DOHH2 (cell line): Measurements from ENCODE around the gene EIF4E2.

Source experiments
- H3F3A ChIP-seq: fragments of 200-600 bp; sonication (generic), shearing (Covaris generic); 2 replicates; pipeline ENCODE4 v1.6.0; 2016; ENCODE audit warnings: antibody characterized with exemption, mild to moderate bottlenecking; ENCODE audit not compliant: control insufficient read depth, insufficient read depth
- H3K27ac ChIP-seq: fragments of 200-600 bp; sonication (generic); 2 replicates; pipeline ENCODE4 v1.5.1; 2014; ENCODE audit warnings: low read depth, mild to moderate bottlenecking, low read length, moderate library complexity
- H3K27me3 ChIP-seq: fragments of 200-600 bp; sonication (generic); 2 replicates; pipeline ENCODE4 v1.6.1; 2014; ENCODE audit warnings: mild to moderate bottlenecking, low read length, mixed read lengths; ENCODE audit not compliant: control insufficient read depth
- H3K36me3 ChIP-seq: fragments of 200-600 bp; sonication (generic); 2 replicates; pipeline ENCODE4 v1.6.1; 2014; ENCODE audit warnings: mild to moderate bottlenecking, low read length, moderate library complexity, mixed read lengths; ENCODE audit not compliant: control insufficient read depth
- H3K4me1 ChIP-seq: fragments of 200-600 bp; sonication (generic); 2 replicates; pipeline ENCODE4 v1.6.1; 2014; ENCODE audit warnings: mild to moderate bottlenecking, low read length, mixed read lengths; ENCODE audit not compliant: control insufficient read depth
- H3K4me2 ChIP-seq: fragments of 200-600 bp; sonication (generic); 2 replicates; pipeline ENCODE4 v1.6.0; 2014; ENCODE audit warnings: mild to moderate bottlenecking, low read length, moderate library complexity
- H3K4me3 ChIP-seq: fragments of 200-600 bp; sonication (generic); 2 replicates; pipeline ENCODE4 v1.5.1; 2014; ENCODE audit warnings: mild to moderate bottlenecking, low read length, mixed read lengths
- H3K79me2 ChIP-seq: fragments of 200-600 bp; sonication (generic); 2 replicates; pipeline ENCODE4 v1.6.1; 2014; ENCODE audit warnings: mild to moderate bottlenecking, low read length, mixed read lengths; ENCODE audit not compliant: control insufficient read depth
- H3K9me2 ChIP-seq: fragments of 200-600 bp; sonication (generic); replicated peaks from 2 replicates; pipeline ENCODE4 v1.6.1; 2014; ENCODE audit warnings: mild to moderate bottlenecking, low read length, mixed read lengths; ENCODE audit not compliant: control insufficient read depth
- H3K9me3 ChIP-seq: fragments of 200-600 bp; sonication (generic); 2 replicates; pipeline ENCODE4 v1.6.1; 2014; ENCODE audit warnings: antibody characterized with exemption, low read length, mixed read lengths; ENCODE audit not compliant: control insufficient read depth, insufficient read depth
- H4K20me1 ChIP-seq: fragments of 200-600 bp; sonication (generic); 2 replicates; pipeline ENCODE4 v1.6.0; 2014; ENCODE audit warnings: low read depth, mild to moderate bottlenecking, antibody characterized with exemption, low read length, moderate library complexity; ENCODE audit not compliant: control insufficient read depth, insufficient read depth
- CTCF ChIP-seq: fragments of 200-600 bp; sonication (generic); IDR thresholded peaks from one replicate; pipeline ENCODE4 v1.5.1; 2014; ENCODE audit warnings: antibody characterized with exemption, mild to moderate bottlenecking, low read depth, low read length; ENCODE audit not compliant: poor library complexity, severe bottlenecking
- EZH2phosphoT487 ChIP-seq: fragments of 200-600 bp; sonication (generic); IDR thresholded peaks from 2 replicates; pipeline ENCODE4 v1.6.1; 2017; ENCODE audit warnings: borderline replicate concordance, mild to moderate bottlenecking, antibody characterized with exemption, low read length, moderate library complexity, mixed read lengths

EIF4E2 gene

GRCh38 chr2:232577841-232578240 is 27.4 kb downstream of the EIF4E2 start:
- TF ChIP-seq CTCF (no peak), EZH2phosphoT487 (no peak)
- H3K79me2 ChIP-seq, result no peaks in the 10 kb centered on the region
- no peak overlapping the region for H3K4me3 ChIP-seq
- H3F3A ChIP-seq, result no peaks in the 10 kb centered on the region
- no peaks in the 10 kb centered on the region for H3K9me2 ChIP-seq
- no peaks in the 10 kb centered on the region for H4K20me1 ChIP-seq
- H3K4me1 ChIP-seq, result peaks cover 14% of the 10 kb centered on the region
- H3K27me3 ChIP-seq, result no peaks in the 10 kb centered on the region
- H3K9me3 ChIP-seq, result no peaks in the 10 kb centered on the region
- H3K36me3 ChIP-seq, result no peaks in the 10 kb centered on the region; the same call in 1 of the 2 replicates
- no peak overlapping the region for H3K4me2 ChIP-seq
- no peak overlapping the region for H3K27ac ChIP-seq

- Histone ChIP-seq H3K27ac (no peak overlapping the region), H3F3A (no peaks in the 10 kb centered on the region), H3K27me3 (no peaks in the 10 kb centered on the region), H3K4me2 (no peak overlapping the region), H3K36me3 (no peaks in the 10 kb centered on the region; the same call in 1 of the 2 replicates), H4K20me1 (no peaks in the 10 kb centered on the region), H3K4me3 (no peak overlapping the region), H3K9me3 (no peaks in the 10 kb centered on the region), H3K4me1 (peaks cover 14% of the 10 kb centered on the region), H3K79me2 (no peaks in the 10 kb centered on the region), H3K9me2 (no peaks in the 10 kb centered on the region)
- TF ChIP-seq CTCF (no peak), EZH2phosphoT487 (no peak)
These were observed 28.1 kb downstream of the EIF4E2 start for GRCh38 chr2:232578626-232579025.

- Histone ChIP-seq H3K4me2 (no peak overlapping the region), H3K9me2 (no peaks in the 10 kb centered on the region), H3K27me3 (no peaks in the 10 kb centered on the region), H3K4me3 (no peak overlapping the region), H3K9me3 (no peaks in the 10 kb centered on the region), H3K36me3 (no peaks in the 10 kb centered on the region), H3K4me1 (peaks cover 14% of the 10 kb centered on the region), H3K27ac (no peak overlapping the region), H3F3A (no peaks in the 10 kb centered on the region), H4K20me1 (no peaks in the 10 kb centered on the region), H3K79me2 (no peaks in the 10 kb centered on the region)
- TF ChIP-seq CTCF, result no peak
- no peak for TF ChIP-seq EZH2phosphoT487
These were observed 30.1 kb downstream of the EIF4E2 start for GRCh38 chr2:232580648-232580981.

- Histone ChIP-seq H4K20me1 (no peaks in the 10 kb centered on the region), H3K79me2 (no peaks in the 10 kb centered on the region), H3K9me2 (no peaks in the 10 kb centered on the region), H3K4me3 (no peak overlapping the region), H3K27ac (no peak overlapping the region), H3K4me2 (no peak overlapping the region), H3F3A (no peaks in the 10 kb centered on the region), H3K9me3 (no peaks in the 10 kb centered on the region), H3K36me3 (no peaks in the 10 kb centered on the region), H3K27me3 (no peaks in the 10 kb centered on the region), H3K4me1 (peaks cover 10% of the 10 kb centered on the region)
- TF ChIP-seq CTCF, result no peak
- TF ChIP-seq EZH2phosphoT487, result no peak
These were observed 31.2 kb downstream of the EIF4E2 start for GRCh38 chr2:232581725-232582124.
